Measurements from ENCODE around the gene LRBA.

Gene LRBA

GRCh38 chr4:150501983-150502382 lies 513.1 kb downstream of the LRBA start:
- no peak overlapping the region for H3K4me3 ChIP-seq (ENCODE audit: low read length)
- DNase-seq (ENCODE audit: low read depth), result peak; percentile 24
- TF ChIP-seq CTCF (conservative IDR thresholded peaks at IDR 0.05; ENCODE audit: low read length), result no peak

GRCh38 chr4:150501009-150501727 lies 513.9 kb downstream of the LRBA start:
- TF ChIP-seq CTCF (conservative IDR thresholded peaks at IDR 0.05; ENCODE audit: low read length), result no peak
- peak; percentile 81 for DNase-seq (ENCODE audit: low read depth)
- no peak overlapping the region for H3K4me3 ChIP-seq (ENCODE audit: low read length)

GRCh38 chr4:150497612-150498011 lies 517.5 kb downstream of the LRBA start:
- no peak for DNase-seq (ENCODE audit: low read depth)
- H3K4me3 ChIP-seq (ENCODE audit: low read length), result no peak overlapping the region
- no peak for TF ChIP-seq CTCF (conservative IDR thresholded peaks at IDR 0.05; ENCODE audit: low read length)

- H3K4me3 ChIP-seq (ENCODE audit: low read length), result no peak overlapping the region
- no peak for TF ChIP-seq CTCF (conservative IDR thresholded peaks at IDR 0.05; ENCODE audit: low read length)
- DNase-seq (ENCODE audit: low read depth), result no peak
Observed at GRCh38 chr4:150495550-150495949, 519.5 kb downstream of the LRBA start.

- H3K4me3 ChIP-seq (ENCODE audit: low read length), result no peak overlapping the region
- peak; percentile 76 for DNase-seq (ENCODE audit: low read depth)
- no peak for TF ChIP-seq CTCF (conservative IDR thresholded peaks at IDR 0.05; ENCODE audit: low read length)
Observed at GRCh38 chr4:150493851-150494250, 521.2 kb downstream of the LRBA start.

GRCh38 chr4:150491132-150492049 lies 523.7 kb downstream of the LRBA start:
- TF ChIP-seq CTCF (conservative IDR thresholded peaks at IDR 0.05; ENCODE audit: low read length), result no peak
- H3K4me3 ChIP-seq (ENCODE audit: low read length), result no peak overlapping the region
- no peak for DNase-seq (ENCODE audit: low read depth)
